TTC549 (cell line): ENCODE results near the gene VCX2.
"Not testable (repeated sequence)": the region's sequence is repeated elsewhere in the genome, so short reads cannot be mapped to it uniquely, and the experiment has no call there.

Source experiments
- FAIRE-seq: peaks from 2 replicates; lab custom pipeline; 2012; peaks lifted over from hg19 to GRCh38; lab: Jason Lieb, UNC

VCX2 gene

GRCh38 chrX:8171169-8171568 is at the start of gene VCX2:
TSS of gene VCX2 (minus strand) at chrX:8171267. CDS start at chrX:8170643, 624 bp downstream.
- FAIRE-seq: not testable (repeated sequence)

DNA sequence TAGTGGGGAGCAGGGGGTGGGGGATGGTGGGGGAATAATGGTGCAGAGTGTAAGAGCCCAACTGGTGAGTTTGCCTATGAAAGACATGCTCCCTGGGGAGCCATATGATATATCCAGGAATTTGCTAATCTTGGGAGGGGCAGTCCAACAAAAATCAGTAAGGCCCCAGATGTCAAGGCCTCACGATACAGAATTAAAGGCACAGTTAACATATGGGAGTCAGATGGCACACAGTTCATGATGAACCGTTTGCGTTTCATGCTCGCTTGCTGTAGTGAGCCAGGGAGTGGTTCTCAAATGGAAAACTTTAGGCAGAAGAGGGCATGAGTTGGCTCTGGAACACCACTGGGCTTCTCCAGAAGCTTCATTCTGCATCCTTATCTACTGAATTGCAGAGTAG is 33.9 kb upstream of the VCX2 start:
- FAIRE-seq: no peak

DNA sequence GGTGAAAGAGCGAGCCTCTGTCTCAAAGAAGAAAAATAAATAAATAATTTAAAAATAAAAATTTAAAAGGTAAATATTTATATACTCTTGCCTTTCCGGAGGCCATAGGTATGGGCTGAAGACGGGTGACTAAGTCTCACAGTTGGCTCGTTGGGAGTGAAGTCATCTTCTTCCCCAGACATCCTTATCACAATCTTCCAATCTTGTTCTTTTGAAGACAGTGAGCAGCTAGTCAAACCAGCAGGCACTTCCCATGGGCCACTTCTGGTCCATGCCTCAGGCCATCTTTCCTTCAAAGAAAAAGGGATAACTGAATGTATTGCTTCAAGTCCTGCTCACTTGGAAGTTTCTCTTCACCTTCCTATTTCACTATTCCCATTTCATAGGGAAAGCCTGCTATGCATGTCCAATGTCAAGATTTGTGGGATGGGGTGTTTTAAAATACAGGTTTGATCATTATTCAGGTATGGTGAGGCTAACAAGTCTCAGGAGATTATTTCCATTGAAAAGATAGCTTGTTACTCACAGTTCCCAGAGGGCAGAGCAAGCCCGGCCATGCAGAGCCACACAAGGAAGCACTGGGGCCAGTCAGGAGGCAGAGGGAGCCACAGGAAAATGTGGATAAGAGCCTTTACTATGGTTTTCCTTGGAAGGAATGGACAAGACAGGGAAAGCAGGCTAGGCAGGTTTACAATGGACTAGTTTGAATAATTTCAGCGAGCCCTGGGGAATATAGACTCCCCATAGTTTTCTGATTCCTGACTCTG is 33.3 kb upstream of the VCX2 start:
- FAIRE-seq: no peak

- FAIRE-seq: no peak
These were observed 30.8 kb upstream of the VCX2 start for GRCh38 chrX:8201896-8202331.

GRCh38 chrX:8196776-8197175 is 25.7 kb upstream of the VCX2 start:
- no peak for FAIRE-seq

DNA sequence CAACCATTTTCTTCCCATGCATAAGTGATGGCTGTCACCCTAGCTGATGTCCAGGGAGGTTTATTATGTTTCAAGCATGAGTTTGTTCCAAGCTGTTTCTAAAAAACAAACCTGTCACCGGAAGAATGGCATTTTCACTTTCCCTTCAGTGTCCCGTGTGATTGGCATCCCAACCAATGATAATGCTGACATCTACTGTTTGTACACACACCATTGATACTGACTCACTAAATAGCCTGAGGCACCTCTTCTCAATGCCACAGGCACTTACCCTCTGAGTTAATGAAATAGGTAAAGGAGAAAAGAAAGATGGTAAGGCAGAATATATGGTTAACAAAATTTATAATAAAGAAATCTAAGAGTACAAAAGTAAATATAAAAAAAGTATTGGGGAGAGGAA is 23.1 kb upstream of the VCX2 start:
- FAIRE-seq: no peak

- FAIRE-seq: no peak
These were observed 21.2 kb upstream of the VCX2 start for GRCh38 chrX:8192276-8192675.

DNA sequence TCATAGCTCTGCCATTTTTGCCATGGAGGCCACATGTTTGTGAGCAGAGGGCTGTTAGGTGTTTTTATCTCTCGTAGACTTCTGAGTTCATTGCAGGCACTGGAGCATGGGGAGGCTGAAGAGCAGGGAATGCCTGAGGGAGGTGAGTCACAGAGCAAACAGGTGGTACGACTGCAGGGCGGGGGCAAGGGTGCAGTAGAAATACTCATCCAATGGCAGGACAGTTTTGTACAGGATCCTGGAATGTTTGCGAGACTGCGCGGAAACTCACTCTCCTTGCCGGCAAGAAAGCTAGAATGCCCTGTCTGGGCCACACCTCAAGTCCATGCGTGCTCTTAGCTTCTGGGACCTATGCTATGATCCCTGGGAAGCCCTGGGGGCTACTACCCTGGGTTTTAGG is 20.0 kb upstream of the VCX2 start:
- no peak for FAIRE-seq

DNA sequence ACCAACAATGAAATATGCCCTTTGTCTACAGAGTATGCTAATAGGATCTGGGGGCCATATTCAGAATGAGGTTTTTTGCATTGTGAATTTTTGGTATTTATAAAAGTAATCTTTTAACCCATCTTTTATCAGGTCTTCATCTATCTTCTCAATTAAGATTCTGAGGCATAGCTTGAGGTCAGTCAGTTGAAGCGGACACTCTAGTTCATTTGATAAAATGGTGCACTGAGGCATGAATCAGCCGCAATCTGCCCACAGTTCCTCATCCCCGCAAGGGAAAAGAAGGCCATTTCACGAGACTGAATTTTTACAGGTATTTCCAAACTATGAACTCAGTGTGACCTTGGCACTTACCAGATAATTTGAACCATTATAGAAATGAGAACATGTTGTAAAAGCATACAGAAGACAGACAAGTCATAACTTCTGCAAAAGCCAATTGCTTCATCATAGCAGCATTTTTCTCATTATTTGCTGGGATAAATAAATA is 19.3 kb upstream of the VCX2 start:
- no peak for FAIRE-seq

DNA sequence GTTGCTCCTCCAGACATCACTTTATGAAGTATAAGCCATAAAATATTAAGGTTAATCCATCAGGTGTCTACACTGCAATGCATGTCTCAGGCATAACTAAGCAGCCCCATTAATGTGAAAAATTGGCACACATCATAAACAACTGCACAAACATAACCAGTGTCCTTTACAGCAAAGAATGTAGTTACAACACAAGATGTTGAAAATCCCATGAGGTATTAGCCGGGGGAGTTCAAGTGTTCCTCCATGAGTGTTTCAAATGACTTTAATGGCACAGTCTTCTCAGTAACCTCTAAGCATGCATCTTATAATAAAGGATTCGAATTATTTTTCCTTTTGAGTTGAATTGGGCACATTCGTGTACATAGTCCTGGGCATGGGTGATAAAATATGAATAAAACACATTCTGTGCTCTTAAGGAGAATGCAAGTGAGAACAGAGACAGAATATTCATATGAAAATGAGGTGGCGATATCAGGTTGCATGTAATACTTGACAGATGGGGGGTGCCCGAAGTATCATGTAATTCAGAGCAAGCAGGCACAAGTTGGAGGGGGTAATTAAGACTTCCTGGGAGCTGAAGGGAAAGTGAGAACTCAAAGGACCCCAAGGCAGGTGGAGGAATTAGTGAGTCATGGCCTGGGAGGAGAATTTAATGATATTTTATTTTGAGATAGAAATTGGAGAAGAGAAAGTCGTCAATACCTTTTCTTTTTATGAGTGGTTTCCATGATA is 18.2 kb upstream of the VCX2 start:
- no peak for FAIRE-seq

DNA sequence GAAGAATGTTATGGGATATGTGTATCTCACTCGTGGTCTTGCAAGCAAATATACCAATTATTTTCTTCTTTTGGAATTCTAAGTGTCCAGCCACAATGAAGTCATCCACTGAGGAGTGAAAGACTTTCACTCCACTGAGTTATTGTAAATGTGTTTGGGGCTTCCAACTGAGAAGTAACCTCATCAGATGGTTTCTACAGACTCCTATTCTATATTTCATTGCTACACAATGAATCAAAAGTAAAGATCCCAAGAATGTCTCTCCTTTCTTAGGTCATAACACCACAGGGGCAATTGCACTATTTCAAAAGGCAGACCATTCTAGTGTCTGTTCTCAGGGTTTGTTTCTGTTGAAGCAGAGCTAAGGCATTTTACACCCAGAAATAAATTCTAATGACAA is 12.3 kb upstream of the VCX2 start:
- FAIRE-seq: no peak

- peak; percentile 82 for FAIRE-seq
These were observed 8.6 kb upstream of the VCX2 start for GRCh38 chrX:8179656-8180055.

DNA sequence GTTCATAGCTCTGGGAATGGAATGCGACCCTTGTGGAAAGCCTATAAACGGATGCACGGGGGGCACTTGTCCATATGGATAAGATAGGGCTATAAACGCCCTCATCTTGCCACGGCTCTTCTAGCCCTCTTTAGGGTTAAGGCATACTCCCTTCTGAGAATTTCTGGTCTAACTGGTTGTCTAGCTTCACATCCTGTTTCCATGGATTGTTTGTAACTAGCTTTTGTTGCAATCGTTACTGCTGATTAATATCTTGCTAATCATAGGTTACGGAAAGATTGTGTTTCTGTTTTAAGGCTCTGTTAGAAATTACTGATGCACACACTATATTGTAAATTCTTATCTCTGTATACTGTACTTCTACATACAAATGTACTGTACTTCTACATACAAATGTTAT is 17.1 kb downstream of the VCX2 start:
- not testable (repeated sequence) for FAIRE-seq

DNA sequence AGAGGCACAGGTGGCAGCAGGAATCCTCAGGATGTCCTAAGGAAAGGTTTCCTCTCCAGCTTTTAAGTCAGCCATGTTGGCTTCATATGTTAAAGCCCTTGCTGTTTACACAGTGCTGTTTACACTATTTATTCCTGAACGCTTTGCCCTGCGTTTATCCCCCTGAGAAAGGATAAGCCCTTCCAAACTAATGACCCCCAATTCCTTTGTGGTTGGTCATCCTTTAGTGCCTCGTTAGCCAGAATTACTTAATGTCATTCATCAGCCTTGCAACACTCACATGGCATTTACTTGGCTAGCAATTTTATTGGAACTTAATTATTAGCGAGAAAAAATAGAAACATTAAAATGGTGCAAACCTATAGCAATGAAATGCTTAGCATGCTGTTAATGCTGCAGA is 23.8 kb downstream of the VCX2 start:
- FAIRE-seq: no peak

DNA sequence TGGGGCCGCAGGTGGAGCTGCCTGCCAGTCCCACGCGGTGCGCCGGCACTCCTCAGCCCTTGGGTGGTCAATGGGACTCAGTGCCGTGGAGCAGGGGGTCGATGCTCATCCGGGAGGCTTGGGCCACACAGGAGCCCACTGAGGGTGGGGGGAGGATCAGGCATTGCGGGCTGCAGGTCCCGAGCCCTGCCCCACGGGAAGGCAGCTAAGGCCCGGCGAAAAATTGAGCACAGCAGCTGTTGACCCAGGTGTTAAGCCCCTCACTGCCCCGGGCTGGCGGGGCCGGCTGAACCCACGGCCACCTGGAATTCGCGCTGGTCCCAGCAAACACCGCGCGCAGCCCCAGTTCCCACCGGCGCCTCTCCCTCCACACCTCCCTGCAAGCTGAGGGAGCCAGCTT is 26.1 kb downstream of the VCX2 start:
- no peak for FAIRE-seq

DNA sequence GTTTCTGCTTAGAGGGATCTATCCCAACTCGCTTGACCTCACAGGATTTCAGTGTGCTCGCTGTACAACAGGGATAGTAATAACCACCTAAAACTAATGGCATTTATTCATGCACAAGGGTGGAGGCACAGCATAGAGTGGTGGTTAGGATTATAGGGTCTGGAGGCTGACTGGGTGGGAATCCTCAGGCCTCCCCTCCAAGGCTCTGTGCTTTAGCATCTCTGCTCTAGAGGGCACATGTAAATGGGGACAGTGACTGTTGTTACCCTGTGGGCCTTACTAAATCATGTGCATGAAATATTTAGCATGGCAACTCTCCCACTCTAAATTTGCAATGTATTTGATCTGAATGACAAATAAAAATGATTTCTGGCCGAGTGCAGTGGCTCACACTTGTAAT is 29.2 kb downstream of the VCX2 start:
- no peak for FAIRE-seq

- FAIRE-seq: no peak
These were observed 29.9 kb downstream of the VCX2 start for GRCh38 chrX:8140986-8141744.

DNA sequence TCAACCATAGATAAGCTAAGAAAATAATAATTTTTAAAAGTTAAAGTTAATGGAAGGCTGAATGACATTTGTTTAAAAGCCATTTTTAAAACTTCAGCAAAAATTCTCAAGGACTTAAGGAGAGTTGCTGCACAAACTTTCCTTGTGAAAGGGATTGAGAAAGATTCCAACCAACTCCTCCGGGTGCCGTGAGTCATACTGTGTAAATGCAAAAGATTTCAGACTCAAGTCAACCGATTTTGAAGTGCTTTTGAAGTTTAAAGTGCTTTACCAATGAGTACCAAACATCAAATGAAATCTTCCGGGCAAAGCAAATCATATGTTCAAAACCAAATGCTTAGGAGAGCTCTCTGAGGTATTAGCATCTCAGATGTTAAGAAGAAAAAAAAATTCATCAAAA is 31.4 kb downstream of the VCX2 start:
- FAIRE-seq: no peak

- FAIRE-seq: no peak
These were observed 32.8 kb downstream of the VCX2 start for GRCh38 chrX:8138252-8138651.

DNA sequence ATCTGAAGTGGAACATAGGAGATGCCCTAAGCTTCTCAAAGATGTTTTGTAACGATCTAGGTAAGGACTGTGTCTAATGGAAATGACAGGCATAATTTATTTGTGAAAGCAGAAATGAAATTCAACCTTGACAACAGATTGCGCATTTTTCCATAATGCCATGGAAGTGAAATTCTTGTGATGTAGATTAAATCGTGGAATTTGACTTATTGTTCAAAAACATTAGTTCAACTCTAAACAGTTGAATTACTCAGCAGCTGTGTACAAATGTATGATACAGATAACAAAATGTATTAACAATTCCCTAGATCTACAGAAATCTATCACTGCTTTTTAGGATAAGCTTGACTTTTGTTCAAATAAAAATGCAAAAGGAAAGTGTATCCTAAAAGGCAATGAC is 44.4 kb downstream of the VCX2 start:
- no peak for FAIRE-seq

- no peak for FAIRE-seq
These were observed 45.0 kb downstream of the VCX2 start for GRCh38 chrX:8126092-8126491.

GRCh38 chrX:8125566-8125965 is 45.5 kb downstream of the VCX2 start:
- no peak for FAIRE-seq

GRCh38 chrX:8122538-8122937 is 48.5 kb downstream of the VCX2 start:
- FAIRE-seq: no peak
